Measurements from ENCODE around the gene CLEC12A. TPM values are rescaled to one million over a fixed set of nuclear protein-coding genes. Genes with fewer than 3 reads are reported as not detected.
"Not testable (repeated sequence)": the region's sequence is repeated elsewhere in the genome, so short reads cannot be mapped to it uniquely, and the experiment has no call there.

The CLEC12A gene
- total RNA-seq, 1 donor from 2014 or later, result not detected

DNA sequence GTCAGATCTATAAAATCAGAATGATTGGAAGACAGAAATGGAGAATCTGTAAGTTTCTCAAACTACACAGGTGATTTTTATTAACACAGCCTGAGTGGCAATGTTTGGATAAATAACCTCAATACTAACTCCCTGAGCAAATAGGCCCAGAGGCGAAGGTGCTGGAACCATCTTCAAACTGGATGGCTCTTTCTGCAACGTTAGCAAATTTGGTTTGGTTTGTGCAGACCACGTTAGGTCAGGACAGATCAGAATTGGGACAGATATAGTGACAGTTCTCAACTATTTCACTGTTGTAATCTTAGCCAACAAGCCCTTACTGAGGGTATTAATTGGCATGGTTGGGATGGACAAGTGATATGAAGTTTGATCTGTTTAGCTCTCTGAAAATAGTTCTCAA is 50.1 kb downstream of the CLEC12A start:
- Histone ChIP-seq H3K27ac (ENCODE audit: low read depth, low read length) (no peak overlapping the region), H3K36me3 (ENCODE audit: insufficient read depth, low read length) (no peaks in the 10 kb centered on the region), H3K4me1 (ENCODE audit: insufficient read depth, low read length) (no peaks in the 10 kb centered on the region), H4K20me1 (ENCODE audit: insufficient read depth, low read length) (no peaks in the 10 kb centered on the region), H3K9me3 (ENCODE audit: insufficient read depth, low read depth, low read length) (no peaks in the 10 kb centered on the region), H3K4me2 (ENCODE audit: low read length) (no peak overlapping the region), H3K4me3 (ENCODE audit: insufficient read depth, low read depth, low read length) (no peak overlapping the region), H3K79me2 (ENCODE audit: insufficient read depth, low read length) (no peaks in the 10 kb centered on the region), H3K9ac (ENCODE audit: low read length) (no peak overlapping the region), H3K27me3 (ENCODE audit: insufficient read depth, low read length) (no peaks in the 10 kb centered on the region), H2AFZ (ENCODE audit: low read depth, low read length) (no peak overlapping the region)
- FAIRE-seq, result no peak
- TF ChIP-seq, protein P1, sequence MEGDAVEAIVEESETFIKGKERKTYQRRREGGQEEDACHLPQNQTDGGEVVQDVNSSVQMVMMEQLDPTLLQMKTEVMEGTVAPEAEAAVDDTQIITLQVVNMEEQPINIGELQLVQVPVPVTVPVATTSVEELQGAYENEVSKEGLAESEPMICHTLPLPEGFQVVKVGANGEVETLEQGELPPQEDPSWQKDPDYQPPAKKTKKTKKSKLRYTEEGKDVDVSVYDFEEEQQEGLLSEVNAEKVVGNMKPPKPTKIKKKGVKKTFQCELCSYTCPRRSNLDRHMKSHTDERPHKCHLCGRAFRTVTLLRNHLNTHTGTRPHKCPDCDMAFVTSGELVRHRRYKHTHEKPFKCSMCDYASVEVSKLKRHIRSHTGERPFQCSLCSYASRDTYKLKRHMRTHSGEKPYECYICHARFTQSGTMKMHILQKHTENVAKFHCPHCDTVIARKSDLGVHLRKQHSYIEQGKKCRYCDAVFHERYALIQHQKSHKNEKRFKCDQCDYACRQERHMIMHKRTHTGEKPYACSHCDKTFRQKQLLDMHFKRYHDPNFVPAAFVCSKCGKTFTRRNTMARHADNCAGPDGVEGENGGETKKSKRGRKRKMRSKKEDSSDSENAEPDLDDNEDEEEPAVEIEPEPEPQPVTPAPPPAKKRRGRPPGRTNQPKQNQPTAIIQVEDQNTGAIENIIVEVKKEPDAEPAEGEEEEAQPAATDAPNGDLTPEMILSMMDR (IDR thresholded peaks at IDR 0.05; ENCODE audit: insufficient read depth, low read depth, low read length), result no peak
- no peak for TF ChIP-seq EZH2 (IDR thresholded peaks at IDR 0.05; ENCODE audit: insufficient read depth, low read length)
- Mint-ChIP-seq H3K27me3 (ENCODE audit: low read depth, unreplicated experiment) (no peaks in the 10 kb centered on the region), H3K9me3 (ENCODE audit: unreplicated experiment) (no peaks in the 10 kb centered on the region), H3K4me1 (ENCODE audit: low read depth, unreplicated experiment) (peaks cover 6% of the 10 kb centered on the region), H3K27ac (ENCODE audit: unreplicated experiment) (no peak overlapping the region), H3K36me3 (ENCODE audit: low read depth, unreplicated experiment) (no peaks in the 10 kb centered on the region), H3K4me3 (ENCODE audit: unreplicated experiment) (no peak overlapping the region)
- DNase-seq (ENCODE audit: low read depth), result no peak

DNA sequence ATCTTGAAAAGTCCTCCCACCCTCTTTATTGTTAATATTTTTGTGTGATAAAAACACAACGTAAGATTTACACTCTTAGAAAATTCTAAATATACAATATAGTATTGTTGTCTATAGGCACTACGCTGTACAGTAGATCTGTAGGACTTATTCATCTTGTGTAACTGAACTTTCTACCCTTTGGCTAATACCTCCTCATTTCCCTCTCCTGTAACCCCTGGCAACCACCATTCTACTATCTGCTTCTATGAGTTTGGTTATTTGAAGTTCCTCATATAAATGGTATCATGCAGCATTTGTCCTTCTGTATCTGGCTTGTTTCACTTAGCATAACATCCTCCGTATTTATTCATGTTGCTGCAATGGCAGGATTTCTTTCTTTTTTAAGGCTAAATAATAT is 54.0 kb downstream of the CLEC12A start:
- no peak overlapping the region for H3K27ac Mint-ChIP-seq (ENCODE audit: unreplicated experiment)
- TF ChIP-seq, protein P1 (IDR thresholded peaks at IDR 0.05; ENCODE audit: insufficient read depth, low read depth, low read length), result no peak
- TF ChIP-seq EZH2 (IDR thresholded peaks at IDR 0.05; ENCODE audit: insufficient read depth, low read length), result no peak
- no peak overlapping the region for H3K27ac ChIP-seq (ENCODE audit: low read depth, low read length)
- no peaks in the 10 kb centered on the region for H3K79me2 ChIP-seq (ENCODE audit: insufficient read depth, low read length)
- no peak overlapping the region for H3K9ac ChIP-seq (ENCODE audit: low read length)
- H3K9me3 ChIP-seq (ENCODE audit: insufficient read depth, low read depth, low read length), result no peaks in the 10 kb centered on the region
- no peaks in the 10 kb centered on the region for H3K36me3 ChIP-seq (ENCODE audit: insufficient read depth, low read length)
- no peak overlapping the region for H2AFZ ChIP-seq (ENCODE audit: low read depth, low read length)
- H3K4me1 Mint-ChIP-seq (ENCODE audit: low read depth, unreplicated experiment), result no peaks in the 10 kb centered on the region
- H3K9me3 Mint-ChIP-seq (ENCODE audit: unreplicated experiment), result peaks cover 2% of the 10 kb centered on the region
- no peaks in the 10 kb centered on the region for H3K36me3 Mint-ChIP-seq (ENCODE audit: low read depth, unreplicated experiment)
- DNase-seq (ENCODE audit: low read depth) (no peak), FAIRE-seq (no peak)
- no peak overlapping the region for H3K4me3 ChIP-seq (ENCODE audit: insufficient read depth, low read depth, low read length)
- H3K4me2 ChIP-seq (ENCODE audit: low read length), result no peak overlapping the region
- no peaks in the 10 kb centered on the region for H3K27me3 Mint-ChIP-seq (ENCODE audit: low read depth, unreplicated experiment)
- H4K20me1 ChIP-seq (ENCODE audit: insufficient read depth, low read length), result no peaks in the 10 kb centered on the region
- no peaks in the 10 kb centered on the region for H3K27me3 ChIP-seq (ENCODE audit: insufficient read depth, low read length)
- no peaks in the 10 kb centered on the region for H3K4me1 ChIP-seq (ENCODE audit: insufficient read depth, low read length)
- no peak overlapping the region for H3K4me3 Mint-ChIP-seq (ENCODE audit: unreplicated experiment)

DNA sequence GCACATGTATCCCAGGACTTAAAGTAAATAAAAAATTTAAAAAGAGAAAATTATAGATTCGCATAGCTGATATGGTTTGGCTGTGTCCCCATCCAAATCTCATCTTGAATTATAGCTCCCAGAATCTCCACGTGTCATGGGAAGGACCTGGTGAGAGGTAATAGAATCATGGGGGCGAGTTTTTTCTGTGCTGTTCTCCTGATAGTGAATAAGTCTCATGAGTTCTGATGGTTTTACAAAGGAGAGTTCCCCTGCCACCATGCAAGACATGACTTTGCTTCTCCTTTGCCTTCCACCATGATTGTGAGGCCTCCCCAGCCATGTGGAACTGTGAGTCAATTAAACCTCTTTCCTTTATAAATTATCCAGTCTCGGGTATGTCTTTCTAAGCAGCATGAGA is 55.5 kb downstream of the CLEC12A start:
- not testable (repeated sequence) for H3K4me2 ChIP-seq (ENCODE audit: low read length); H3K27ac Mint-ChIP-seq (ENCODE audit: unreplicated experiment); H3K79me2 ChIP-seq (ENCODE audit: insufficient read depth, low read length); H3K4me1 ChIP-seq (ENCODE audit: insufficient read depth, low read length); H3K9me3 Mint-ChIP-seq (ENCODE audit: unreplicated experiment); FAIRE-seq; H3K36me3 Mint-ChIP-seq (ENCODE audit: low read depth, unreplicated experiment); H3K36me3 ChIP-seq (ENCODE audit: insufficient read depth, low read length); H4K20me1 ChIP-seq (ENCODE audit: insufficient read depth, low read length); H3K4me3 ChIP-seq (ENCODE audit: insufficient read depth, low read depth, low read length); H3K4me1 Mint-ChIP-seq (ENCODE audit: low read depth, unreplicated experiment); H3K27me3 ChIP-seq (ENCODE audit: insufficient read depth, low read length); H3K27ac ChIP-seq (ENCODE audit: low read depth, low read length); H3K9ac ChIP-seq (ENCODE audit: low read length); H3K4me3 Mint-ChIP-seq (ENCODE audit: unreplicated experiment); DNase-seq (ENCODE audit: low read depth); H3K27me3 Mint-ChIP-seq (ENCODE audit: low read depth, unreplicated experiment); H3K9me3 ChIP-seq (ENCODE audit: insufficient read depth, low read depth, low read length); H2AFZ ChIP-seq (ENCODE audit: low read depth, low read length)
